ENCODE measurements around the gene DAZAP1.

DNA sequence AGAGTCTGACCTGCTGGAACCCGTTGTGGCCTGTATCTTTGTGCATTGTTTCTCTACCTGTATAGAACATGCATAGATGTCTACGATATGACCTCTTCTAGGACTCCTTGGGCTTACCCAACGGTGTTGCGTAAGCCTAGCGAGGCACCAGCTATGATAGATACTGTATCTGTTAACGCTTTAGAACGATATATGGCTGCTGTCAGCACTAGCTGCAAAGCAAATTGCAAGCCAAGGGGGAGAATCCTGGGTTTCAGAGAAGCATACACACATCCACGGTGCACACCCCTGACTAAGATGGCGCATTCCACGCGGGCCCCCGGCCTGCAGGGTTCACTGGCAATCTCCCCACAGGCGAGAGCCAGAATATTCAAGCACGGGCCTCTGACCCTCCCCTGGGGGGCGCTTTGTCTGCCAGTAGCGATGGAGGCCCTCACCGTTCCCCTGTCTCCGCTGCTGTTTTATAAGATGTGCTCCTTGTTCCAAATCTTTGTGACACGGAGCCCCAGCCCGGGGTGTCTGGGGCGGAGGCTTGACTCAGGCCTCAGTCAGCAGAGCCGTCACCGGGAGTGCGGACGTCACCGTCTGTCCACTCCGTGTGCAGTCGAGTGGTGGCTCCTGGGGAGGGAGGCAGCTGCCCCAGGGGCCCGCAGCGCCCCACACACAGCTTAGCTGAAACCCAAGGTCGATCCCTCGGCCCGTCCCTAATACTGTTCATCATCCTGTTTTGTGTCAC is 17.9 kb downstream of the DAZAP1 start:
- TF ChIP-seq EZH2 (IDR thresholded peaks at IDR 0.05) = no peak
- TF ChIP-seq, protein P1, sequence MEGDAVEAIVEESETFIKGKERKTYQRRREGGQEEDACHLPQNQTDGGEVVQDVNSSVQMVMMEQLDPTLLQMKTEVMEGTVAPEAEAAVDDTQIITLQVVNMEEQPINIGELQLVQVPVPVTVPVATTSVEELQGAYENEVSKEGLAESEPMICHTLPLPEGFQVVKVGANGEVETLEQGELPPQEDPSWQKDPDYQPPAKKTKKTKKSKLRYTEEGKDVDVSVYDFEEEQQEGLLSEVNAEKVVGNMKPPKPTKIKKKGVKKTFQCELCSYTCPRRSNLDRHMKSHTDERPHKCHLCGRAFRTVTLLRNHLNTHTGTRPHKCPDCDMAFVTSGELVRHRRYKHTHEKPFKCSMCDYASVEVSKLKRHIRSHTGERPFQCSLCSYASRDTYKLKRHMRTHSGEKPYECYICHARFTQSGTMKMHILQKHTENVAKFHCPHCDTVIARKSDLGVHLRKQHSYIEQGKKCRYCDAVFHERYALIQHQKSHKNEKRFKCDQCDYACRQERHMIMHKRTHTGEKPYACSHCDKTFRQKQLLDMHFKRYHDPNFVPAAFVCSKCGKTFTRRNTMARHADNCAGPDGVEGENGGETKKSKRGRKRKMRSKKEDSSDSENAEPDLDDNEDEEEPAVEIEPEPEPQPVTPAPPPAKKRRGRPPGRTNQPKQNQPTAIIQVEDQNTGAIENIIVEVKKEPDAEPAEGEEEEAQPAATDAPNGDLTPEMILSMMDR (IDR thresholded peaks at IDR 0.05) = no peak
